HEK293 (cell line): ENCODE data around the gene CTIF.

Source experiments
- CTCF ChIA-PET: fragments of 350-600 bp; formaldehyde crosslinking; extraction: SDS; loops from one replicate; lab custom pipeline; 2021; ENCODE audit warnings: antibody characterized with exemption; lab: Yijun Ruan, JAX
- POLR2A ChIA-PET: fragments of 300-600 bp; formaldehyde crosslinking; extraction: SDS; loops from one replicate; lab custom pipeline; 2020; ENCODE audit warnings: antibody characterized with exemption, inconsistent platforms; lab: Yijun Ruan, JAX
- H3K27ac ChIP-seq: fragments of 200-500 bp; sonication (Bioruptor generic); 2 replicates; pipeline ENCODE4 v1.5.1; 2014; ENCODE audit warnings: low read depth, low read length, control low read depth, inconsistent platforms; ENCODE audit errors: extremely low read depth
- H3K36me3 ChIP-seq, 2 experiments: fragments of 200-500 bp in 1 of 2; sonication (Bioruptor generic) in 1 of 2; 1 replicate in 1 of 2; 2 replicates in 1 of 2; pipeline ENCODE4 v1.5.1; 2014 to 2017; ENCODE audit warnings: inconsistent platforms in 2 of 2, low read length in 2 of 2; ENCODE audit not compliant: control insufficient read depth in 2 of 2, insufficient read depth in 1 of 2
- H3K4me1 ChIP-seq: fragments of 200-500 bp; sonication (Bioruptor generic); 2 replicates; pipeline ENCODE4 v1.5.1; 2014; ENCODE audit warnings: mild to moderate bottlenecking, low read length, inconsistent platforms; ENCODE audit not compliant: control insufficient read depth, insufficient read depth
- H3K4me3 ChIP-seq: 2 replicates; pipeline ENCODE4 v1.5.1; 2011; ENCODE audit warnings: low read depth, mild to moderate bottlenecking, control low read depth, low read length, moderate library complexity
- H3K9me3 ChIP-seq: fragments of 200-500 bp; sonication (Bioruptor generic); 2 replicates; pipeline ENCODE4 v1.5.1; 2014; ENCODE audit warnings: low read depth, low read length, inconsistent platforms; ENCODE audit not compliant: control insufficient read depth, insufficient read depth
- KLF17 ChIP-seq: fragments of 450-650 bp; formaldehyde crosslinking; IDR thresholded peaks from 2 replicates; pipeline ENCODE4 v1.5.1; 2016; ENCODE audit warnings: missing biosample characterization, missing genetic modification characterization
- MZF1 ChIP-seq: fragments of 450-650 bp; formaldehyde crosslinking; IDR thresholded peaks from 2 replicates; pipeline ENCODE4 v1.5.1; 2017; ENCODE audit warnings: missing biosample characterization, missing genetic modification characterization, borderline replicate concordance
- PRDM10 ChIP-seq: fragments of 450-650 bp; formaldehyde crosslinking; IDR thresholded peaks from 2 replicates; pipeline ENCODE4 v1.5.1; 2016; ENCODE audit warnings: missing biosample characterization, missing genetic modification characterization
- PRDM2 ChIP-seq: fragments of 450-650 bp; formaldehyde crosslinking; IDR thresholded peaks from 2 replicates; pipeline ENCODE4 v1.5.1; 2016; ENCODE audit warnings: missing biosample characterization, missing genetic modification characterization, borderline replicate concordance
- ZNF18 ChIP-seq: fragments of 450-650 bp; formaldehyde crosslinking; IDR thresholded peaks from 2 replicates; pipeline ENCODE4 v1.5.1; 2016; ENCODE audit warnings: missing biosample characterization, missing genetic modification characterization
- ZNF23 ChIP-seq: fragments of 450-650 bp; formaldehyde crosslinking; IDR thresholded peaks from 2 replicates; pipeline ENCODE4 v1.5.1; 2016; ENCODE audit warnings: missing biosample characterization, missing genetic modification characterization, borderline replicate concordance
- ZNF26 ChIP-seq: fragments of 450-650 bp; formaldehyde crosslinking; IDR thresholded peaks from 2 replicates; pipeline ENCODE4 v1.5.1; 2016; ENCODE audit warnings: missing biosample characterization, missing genetic modification characterization
- ZNF416 ChIP-seq: fragments of 450-650 bp; formaldehyde crosslinking; IDR thresholded peaks from 2 replicates; pipeline ENCODE4 v1.5.1; 2016; ENCODE audit warnings: missing biosample characterization, missing genetic modification characterization
- ZNF521 ChIP-seq: fragments of 450-650 bp; formaldehyde crosslinking; IDR thresholded peaks from 2 replicates; pipeline ENCODE4 v1.5.1; 2017; ENCODE audit warnings: missing biosample characterization, mild to moderate bottlenecking, missing genetic modification characterization
- ZNF561 ChIP-seq: fragments of 450-650 bp; IDR thresholded peaks from 2 replicates; pipeline ENCODE4 v1.5.1; 2018; ENCODE audit warnings: missing biosample characterization, missing genetic modification characterization, borderline replicate concordance
- ZNF621 ChIP-seq: fragments of 450-650 bp; formaldehyde crosslinking; IDR thresholded peaks from 2 replicates; pipeline ENCODE4 v1.5.1; 2017; ENCODE audit warnings: missing biosample characterization, missing genetic modification characterization
- ZNF707 ChIP-seq: fragments of 450-650 bp; formaldehyde crosslinking; IDR thresholded peaks from 2 replicates; pipeline ENCODE4 v1.5.1; 2016; ENCODE audit warnings: missing biosample characterization, missing genetic modification characterization
- ZNF76 ChIP-seq: fragments of 450-650 bp; formaldehyde crosslinking; IDR thresholded peaks from 2 replicates; pipeline ENCODE4; 2016; ENCODE audit warnings: low read depth, missing biosample characterization, missing genetic modification characterization, borderline replicate concordance
- ZNF768 ChIP-seq: fragments of 450-650 bp; formaldehyde crosslinking; IDR thresholded peaks from 2 replicates; pipeline ENCODE4 v1.5.1; 2018; ENCODE audit warnings: missing biosample characterization, mild to moderate bottlenecking, missing genetic modification characterization
- ZSCAN18 ChIP-seq: fragments of 450-650 bp; formaldehyde crosslinking; IDR thresholded peaks from 2 replicates; pipeline ENCODE4 v1.5.1; 2016; ENCODE audit warnings: missing biosample characterization, missing genetic modification characterization
- ZSCAN4 ChIP-seq: fragments of 450-650 bp; formaldehyde crosslinking; IDR thresholded peaks from 2 replicates; pipeline ENCODE4 v1.5.1; 2017; ENCODE audit warnings: missing biosample characterization, missing genetic modification characterization

CTIF gene

GRCh38 chr18:48687346-48688042, 148.7 kb downstream of the CTIF start:
- Histone ChIP-seq H3K4me1 (no peaks in the 10 kb centered on the region), H3K27ac (no peak overlapping the region), H3K9me3 (no peaks in the 10 kb centered on the region), H3K4me3 (no peak overlapping the region), H3K36me3 (no peaks in the 10 kb centered on the region; a peak in 1 of 3 replicates)
- ChIA-PET POLR2A (no interaction called here), CTCF (interaction anchor here (0.5 to 2.8 kb wide), 7 partner anchors 10 to 551 kb away, joined by 3 to 11 read pairs (median 4); no protein-coding TSS in a partner anchor)
- no peak for TF ChIP-seq ZNF621 (tag by site-specific recombination)
- no peak for TF ChIP-seq KLF17
- no peak for TF ChIP-seq ZNF76 (tag by site-specific recombination)
- TF ChIP-seq ZNF23 = no peak
- TF ChIP-seq ZSCAN18 (tag by site-specific recombination) = no peak
- no peak for TF ChIP-seq ZNF521 (tag by site-specific recombination)
- TF ChIP-seq ZNF768 (tag by site-specific recombination) = no peak
- no peak for TF ChIP-seq ZNF18 (tag by site-specific recombination)

GRCh38 chr18:48688961-48689360, 150.1 kb downstream of the CTIF start:
- ChIA-PET CTCF (interaction anchor here (0.7 kb wide), 1 partner anchor 64 kb away, joined by 4 read pairs; no protein-coding TSS in a partner anchor), POLR2A (no interaction called here)
- no peak overlapping the region for H3K4me3 ChIP-seq
- H3K27ac ChIP-seq = no peak overlapping the region
- H3K36me3 ChIP-seq = no peaks in the 10 kb centered on the region; a peak in 1 of 3 replicates
- no peaks in the 10 kb centered on the region for H3K4me1 ChIP-seq
- H3K9me3 ChIP-seq = no peaks in the 10 kb centered on the region
- TF ChIP-seq MZF1 (no peak), ZNF26 (tag by site-specific recombination) (no peak), ZNF561 (no peak), ZNF707 (no peak), PRDM2 (tag by site-specific recombination) (no peak), PRDM10 (tag by site-specific recombination) (no peak), ZSCAN4 (tag by site-specific recombination) (no peak), ZNF416 (tag by site-specific recombination) (no peak)
